BJ (cell line): ENCODE results near the gene MYD88. TPM values are rescaled to one million over a fixed set of nuclear protein-coding genes. Genes with fewer than 3 reads are reported as not detected.

Experiments used
- CTCF ChIA-PET: fragments of 350-600 bp; formaldehyde crosslinking; extraction: SDS; loops from one replicate; lab custom pipeline; 2021; ENCODE audit warnings: antibody characterized with exemption, inconsistent platforms; lab: Yijun Ruan, JAX
- POLR2A ChIA-PET: fragments of 300-600 bp; sonication (Branson Sonifier 250); formaldehyde crosslinking; extraction: SDS; loops from one replicate; lab custom pipeline; 2021; ENCODE audit warnings: antibody characterized with exemption; lab: Charles Lee
- DNase-seq: peaks from one replicate; pipeline ENCODE4 v3.0.0-alpha.2; 2011; ENCODE audit warnings: low read depth
- H3K27me3 ChIP-seq: 2 replicates; pipeline ENCODE4 v1.6.0; 2011; ENCODE audit warnings: low read length; ENCODE audit not compliant: control insufficient read depth, insufficient read depth
- H3K36me3 ChIP-seq: 2 replicates; pipeline ENCODE4 v1.5.1; 2011; ENCODE audit warnings: low read length; ENCODE audit not compliant: control insufficient read depth, insufficient read depth
- H3K4me3 ChIP-seq: 2 replicates; pipeline ENCODE4 v1.5.1; 2011; ENCODE audit warnings: low read depth, mild to moderate bottlenecking, control low read depth, low read length
- CTCF ChIP-seq: IDR thresholded peaks from 2 replicates; pipeline ENCODE4 v1.5.1; 2011; ENCODE audit warnings: low read depth, mild to moderate bottlenecking, control low read depth, inconsistent platforms, low read length, moderate library complexity; ENCODE audit not compliant: insufficient read depth
- polyA plus RNA-seq: library from polyadenylated mRNA; depleted of rRNA; stranded (reverse); fragments of >200 nt; gene quantifications from 2 replicates; pipeline ENCODE4 v1.2.3, GENCODE V29; 2011

Gene MYD88
- polyA plus RNA-seq, 1 experiment: 45.6 TPM

DNA sequence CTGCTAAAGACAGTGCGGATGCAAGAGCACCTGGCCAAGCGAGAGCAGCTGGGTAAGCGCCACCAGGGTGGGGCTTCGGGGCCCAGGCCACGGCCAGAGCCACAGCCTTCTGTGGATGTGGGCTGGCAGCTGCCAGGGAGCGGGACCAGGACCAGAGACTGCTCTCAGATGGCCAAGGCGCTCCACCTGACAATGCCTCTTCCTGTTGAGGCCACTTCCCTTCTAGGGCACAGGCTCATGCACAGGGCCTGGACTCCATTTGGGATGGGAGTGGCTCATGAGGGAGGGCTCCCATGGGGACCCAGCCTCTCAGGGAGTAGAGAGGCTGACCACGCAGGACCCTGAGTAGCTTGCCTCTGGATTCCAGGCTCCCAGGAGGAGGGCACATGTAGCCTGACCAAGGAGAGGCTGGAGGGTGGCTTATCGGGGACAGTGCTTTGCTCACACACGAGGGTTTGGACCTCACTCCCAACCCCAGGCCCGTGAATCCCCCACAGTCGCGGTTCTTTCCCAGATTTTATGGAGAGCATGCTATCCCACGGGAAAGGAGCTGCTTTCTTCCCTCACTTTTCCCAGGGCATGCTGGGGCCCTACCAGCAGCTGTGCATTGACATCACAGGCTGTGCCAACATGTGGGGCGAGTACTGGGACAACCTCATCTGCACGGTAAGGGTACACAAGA lies 26.6 kb upstream of the MYD88 start:
- ChIA-PET CTCF (no interaction called here), POLR2A (no interaction called here)

DNA sequence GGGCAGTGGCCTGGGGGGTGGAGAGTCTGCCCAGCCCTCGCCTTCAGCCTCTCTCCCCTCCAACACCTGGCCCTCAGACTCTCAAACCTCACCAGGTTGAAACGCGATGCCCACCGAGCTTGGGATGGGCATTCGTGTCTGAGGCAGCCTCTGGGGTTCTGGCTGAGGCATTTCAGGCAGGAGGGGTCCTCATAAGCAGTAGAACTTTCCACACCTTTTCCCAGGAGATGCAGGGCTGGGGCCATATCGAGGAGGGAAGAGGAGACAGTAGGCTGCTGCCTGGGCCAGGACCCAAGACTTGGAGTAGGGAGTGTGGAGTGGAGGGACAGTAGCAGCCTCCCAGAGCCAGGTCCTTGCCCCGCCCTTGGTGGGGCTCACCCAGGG lies 26.1 kb upstream of the MYD88 start:
- no peak for TF ChIP-seq CTCF
- no peak overlapping the region for H3K4me3 ChIP-seq
- H3K36me3 ChIP-seq: no peaks in the 10 kb centered on the region
- no peak for DNase-seq
- CTCF ChIA-PET: no interaction called here
- POLR2A ChIA-PET: no interaction called here
- H3K27me3 ChIP-seq: peaks cover 1% of the 10 kb centered on the region

More for the DNA sequence above, 26.6 kb upstream of the MYD88 start:
- Histone ChIP-seq H3K4me3 (no peak overlapping the region), H3K27me3 (peaks cover 1% of the 10 kb centered on the region), H3K36me3 (no peaks in the 10 kb centered on the region)
- no peak for DNase-seq
- no peak for TF ChIP-seq CTCF

DNA sequence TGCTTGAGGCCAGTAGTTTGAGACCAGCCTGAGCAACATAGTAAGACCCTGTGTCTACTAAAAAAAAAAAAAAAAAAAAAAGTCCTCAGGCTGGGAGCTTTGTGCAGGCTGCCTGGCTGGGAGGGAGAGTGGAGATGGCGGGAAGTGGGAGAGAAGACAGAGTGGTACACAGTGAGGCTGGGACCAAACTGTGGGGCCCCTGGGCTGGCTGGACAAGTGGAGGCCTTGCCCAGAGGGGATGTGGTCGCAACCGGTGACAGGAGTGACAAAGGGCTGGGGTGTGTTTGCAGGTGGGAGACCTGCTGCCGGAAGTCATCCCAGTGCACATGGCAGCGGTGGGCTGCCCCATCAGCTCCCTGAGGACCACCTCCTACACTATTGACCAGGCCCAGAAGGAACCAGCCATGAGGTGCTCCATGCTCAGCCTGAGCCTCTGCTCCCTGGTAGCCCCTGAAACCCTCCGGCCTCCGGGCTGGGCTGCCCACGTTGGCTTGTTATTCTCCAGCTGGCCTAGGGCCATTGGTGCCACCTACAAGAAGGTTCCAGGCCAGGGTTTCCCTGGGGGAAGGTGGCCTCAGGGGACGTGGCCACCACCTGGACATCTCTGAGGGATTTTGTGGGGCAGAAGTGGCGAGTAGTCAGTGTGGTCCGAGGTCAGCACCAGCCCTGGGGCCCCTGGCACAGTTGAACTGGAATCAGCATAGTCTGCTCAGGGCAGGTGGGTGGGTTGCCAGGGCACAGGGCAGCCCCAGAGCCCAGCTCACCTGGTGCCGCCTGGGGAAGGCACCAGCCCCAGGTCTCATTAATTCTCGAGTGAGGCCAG lies 24.2 kb upstream of the MYD88 start:
- no peak for DNase-seq
- no peak for TF ChIP-seq CTCF
- H3K36me3 ChIP-seq: no peaks in the 10 kb centered on the region
- ChIA-PET CTCF (no interaction called here), POLR2A (no interaction called here)
- no peaks in the 10 kb centered on the region; the same call in 1 of the 2 replicates for H3K27me3 ChIP-seq
- H3K4me3 ChIP-seq: no peak overlapping the region

- Histone ChIP-seq H3K4me3 (no peak overlapping the region), H3K36me3 (peaks cover 2% of the 10 kb centered on the region), H3K27me3 (no peaks in the 10 kb centered on the region)
- no peak for TF ChIP-seq CTCF
- CTCF ChIA-PET: interaction anchor here (1.9 to 6.3 kb wide), 2 partner anchors 15 to 365 kb away, joined by 8 to 39 read pairs; no protein-coding TSS in a partner anchor
- DNase-seq: no peak
- POLR2A ChIA-PET: no interaction called here
Measured at GRCh38 chr3:38114875-38115644, 23.4 kb upstream of the MYD88 start.
